Cardiac fibroblast (primary cell): Measurements from ENCODE around the gene MMP10.

Source experiments
- DNase-seq, 2 donors: peaks; one replicate each; pipeline versions ENCODE4 v3.0.0 to v3.0.0-alpha.2; 2010; ENCODE audit warnings: low read depth in 2 of 2
- H3K4me3 ChIP-seq, 2 donors: replicated peaks in 1 of 2; 1 replicate in 1 of 2; 2 replicates in 1 of 2; pipeline ENCODE4 v1.5.1; 2011; ENCODE audit warnings: low read depth in 2 of 2, low read length in 2 of 2, mild to moderate bottlenecking in 2 of 2, moderate library complexity in 1 of 2
- TF ChIP-seq, protein P1 (sequence below): IDR thresholded peaks from one replicate; pipeline ENCODE4 v1.5.1; 2011; ENCODE audit warnings: low read depth, mild to moderate bottlenecking, low read length, inconsistent platforms

MMP10 gene

DNA sequence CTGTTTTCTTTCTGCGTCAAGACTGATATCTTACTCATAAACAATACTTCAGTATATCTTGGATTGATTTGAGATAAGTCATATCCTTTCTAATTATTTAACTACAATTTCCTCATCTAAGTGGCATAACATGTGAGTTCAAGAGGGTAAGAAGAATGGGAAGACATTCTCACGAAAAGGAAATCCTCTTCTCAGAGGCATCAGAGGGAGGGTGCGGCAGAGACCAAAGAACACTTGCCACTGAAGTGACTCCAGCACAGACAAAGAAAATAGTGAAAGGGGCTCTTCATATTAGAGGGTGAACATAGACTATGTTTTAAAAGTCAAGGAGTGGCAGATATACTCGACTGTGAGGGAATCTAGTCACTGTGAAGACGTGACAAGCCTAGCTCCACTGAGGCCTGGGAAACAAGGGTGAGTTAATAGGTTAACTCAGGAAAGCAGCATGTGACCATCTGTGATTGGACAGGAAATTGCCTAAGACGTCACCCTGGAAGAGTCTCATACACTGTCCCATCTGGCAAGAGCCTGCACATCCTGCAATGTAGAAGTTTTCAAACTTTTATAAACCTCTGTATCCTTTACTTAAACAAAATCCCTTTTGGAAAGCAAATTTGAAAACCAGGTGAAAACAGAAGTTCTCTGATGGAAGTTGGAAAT, 19.4 kb upstream of the MMP10 start:
- H3K4me3 ChIP-seq, result no peak overlapping the region
- peak in 1 of 2 donors; percentile 79 for DNase-seq
- TF ChIP-seq, protein P1, sequence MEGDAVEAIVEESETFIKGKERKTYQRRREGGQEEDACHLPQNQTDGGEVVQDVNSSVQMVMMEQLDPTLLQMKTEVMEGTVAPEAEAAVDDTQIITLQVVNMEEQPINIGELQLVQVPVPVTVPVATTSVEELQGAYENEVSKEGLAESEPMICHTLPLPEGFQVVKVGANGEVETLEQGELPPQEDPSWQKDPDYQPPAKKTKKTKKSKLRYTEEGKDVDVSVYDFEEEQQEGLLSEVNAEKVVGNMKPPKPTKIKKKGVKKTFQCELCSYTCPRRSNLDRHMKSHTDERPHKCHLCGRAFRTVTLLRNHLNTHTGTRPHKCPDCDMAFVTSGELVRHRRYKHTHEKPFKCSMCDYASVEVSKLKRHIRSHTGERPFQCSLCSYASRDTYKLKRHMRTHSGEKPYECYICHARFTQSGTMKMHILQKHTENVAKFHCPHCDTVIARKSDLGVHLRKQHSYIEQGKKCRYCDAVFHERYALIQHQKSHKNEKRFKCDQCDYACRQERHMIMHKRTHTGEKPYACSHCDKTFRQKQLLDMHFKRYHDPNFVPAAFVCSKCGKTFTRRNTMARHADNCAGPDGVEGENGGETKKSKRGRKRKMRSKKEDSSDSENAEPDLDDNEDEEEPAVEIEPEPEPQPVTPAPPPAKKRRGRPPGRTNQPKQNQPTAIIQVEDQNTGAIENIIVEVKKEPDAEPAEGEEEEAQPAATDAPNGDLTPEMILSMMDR, result no peak

DNA sequence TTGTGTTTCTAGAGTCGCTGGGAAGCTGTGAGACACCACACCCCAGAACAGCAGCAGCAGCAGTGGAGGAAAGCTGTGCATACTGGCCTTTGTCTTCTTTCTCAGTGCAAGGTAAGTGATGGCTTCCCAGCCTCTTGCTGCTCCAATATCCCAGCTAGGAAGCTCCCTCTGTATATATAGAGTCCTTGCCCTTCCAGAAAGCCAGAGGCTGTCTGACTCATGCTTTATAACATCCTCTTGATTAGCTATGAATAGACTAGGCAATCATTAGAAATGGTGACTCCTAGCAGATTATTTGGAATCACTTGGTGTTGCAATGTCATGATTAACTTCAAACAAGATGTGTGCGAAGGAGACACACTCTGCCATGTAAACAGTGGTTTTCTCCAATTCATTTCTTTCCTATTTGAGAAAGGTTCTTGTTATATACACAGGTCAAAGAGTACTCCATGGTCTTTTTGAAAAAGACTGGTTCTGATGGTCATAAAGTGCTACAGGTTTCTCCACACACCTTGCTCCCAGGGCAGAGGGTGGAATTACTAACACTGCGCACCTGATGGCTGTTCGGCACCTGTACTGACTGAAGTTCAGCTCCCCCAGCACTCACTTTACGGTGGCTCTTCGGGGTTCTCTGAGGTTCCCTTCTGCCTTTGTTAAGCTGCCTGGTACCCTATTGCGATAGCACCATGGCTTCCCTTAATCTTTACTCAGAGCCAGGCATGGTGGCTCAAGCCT, 17.8 kb upstream of the MMP10 start, which contains the start of gene MMP1:
Gene MMP1 (minus strand): TSS at position 149 of the 735 bp plus-strand sequence. CDS start 68 bp downstream, at position 81.
- peak; percentile 20 to 62 for DNase-seq
- TF ChIP-seq, protein P1, result no peak
- no peak within 1 kb of the TSS for H3K4me3 ChIP-seq

DNA sequence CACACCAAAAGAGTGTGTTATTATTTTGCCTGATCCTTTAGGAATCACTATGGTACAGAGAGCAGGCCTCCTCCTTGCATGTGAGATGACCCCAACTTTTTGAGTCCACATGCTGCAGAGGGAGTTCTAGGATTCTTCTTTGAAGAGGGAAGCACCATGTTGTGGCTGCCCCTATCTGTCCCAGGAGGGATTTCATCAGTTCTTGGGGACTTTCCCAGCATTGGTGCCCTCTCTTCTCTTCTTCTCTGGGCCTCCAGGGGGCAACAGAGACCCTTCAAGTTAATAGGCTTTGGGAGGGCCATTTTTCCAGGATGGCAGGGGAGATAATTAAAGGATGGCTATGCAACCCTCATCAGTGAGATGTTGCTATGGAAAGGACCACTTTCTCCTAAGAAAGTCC, 14.0 kb upstream of the MMP10 start:
- peak in 1 of 2 donors; percentile 63 for DNase-seq
- TF ChIP-seq, protein P1, result peak; percentile 61
- no peak overlapping the region for H3K4me3 ChIP-seq

GRCh38 chr11:102793677-102794290, 13.4 kb upstream of the MMP10 start:
- H3K4me3 ChIP-seq, result no peak overlapping the region
- no peak for DNase-seq
- TF ChIP-seq, protein P1, result no peak

DNA sequence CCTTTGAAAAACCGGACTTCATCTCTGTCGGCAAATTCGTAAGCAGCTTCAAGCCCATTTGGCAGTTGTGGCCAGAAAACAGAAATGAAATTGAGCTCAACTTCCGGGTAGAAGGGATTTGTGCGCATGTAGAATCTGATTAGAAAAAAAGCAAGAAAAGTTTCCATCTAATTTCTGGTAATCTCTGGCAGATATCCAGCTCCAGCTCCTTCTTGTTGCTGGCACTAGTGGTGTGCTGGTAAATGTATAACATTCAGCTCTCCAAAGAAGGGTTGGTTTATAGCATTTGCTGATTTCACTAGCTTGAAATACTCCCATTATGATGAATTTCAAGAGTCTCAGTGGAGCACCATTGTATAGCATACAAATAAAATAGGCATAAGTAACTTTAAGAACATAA, 12.2 kb upstream of the MMP10 start:
- TF ChIP-seq, protein P1, result no peak
- DNase-seq, result no peak
- H3K4me3 ChIP-seq, result no peak overlapping the region

DNA sequence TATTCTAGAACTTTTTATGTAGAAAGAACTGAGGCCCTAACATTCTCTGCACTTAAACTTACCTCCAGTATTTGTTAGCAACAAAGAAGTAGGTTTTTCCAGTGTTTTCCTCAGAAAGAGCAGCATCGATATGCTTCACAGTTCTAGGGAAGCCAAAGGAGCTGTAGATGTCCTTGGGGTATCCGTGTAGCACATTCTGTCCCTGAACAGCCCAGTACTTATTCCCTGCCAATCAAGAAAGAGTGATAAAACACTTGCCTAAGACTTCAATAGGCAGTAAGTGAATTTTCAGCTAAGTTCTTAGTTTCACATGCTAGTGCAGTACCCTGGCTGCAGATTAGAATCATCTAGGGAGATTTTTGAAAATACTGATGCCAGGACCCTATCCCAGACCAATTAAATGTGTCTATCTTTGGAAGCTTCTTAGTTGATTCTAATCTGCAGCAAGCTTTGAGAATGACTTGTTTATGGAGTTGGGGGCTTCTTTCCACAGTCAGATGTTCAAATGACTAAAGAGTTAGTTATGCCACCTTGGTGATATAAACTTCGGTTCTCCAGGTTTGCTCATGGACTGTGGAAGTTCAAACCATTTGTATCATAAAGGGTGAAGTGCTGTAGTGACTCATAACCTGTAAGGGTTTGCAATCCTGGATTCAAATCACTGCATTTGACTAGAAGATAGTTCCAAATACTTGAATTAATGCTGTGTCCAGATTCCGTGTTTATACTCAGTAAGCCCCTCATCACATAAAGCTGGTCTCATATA, 11.0 kb upstream of the MMP10 start:
- DNase-seq, result no peak
- TF ChIP-seq, protein P1, result no peak
- no peak overlapping the region for H3K4me3 ChIP-seq
